ENCODE measurements around the gene PMEPA1.

The PMEPA1 gene

GRCh38 chr20:57675773-57676172 is 34.0 kb downstream of the PMEPA1 start:
- no peak for DNase-seq

- DNase-seq = no peak
These were observed 36.8 kb downstream of the PMEPA1 start for GRCh38 chr20:57672953-57673575.

GRCh38 chr20:57672164-57672563 is 37.7 kb downstream of the PMEPA1 start:
- peak; percentile 94 for DNase-seq

- no peak for DNase-seq
These were observed 38.2 kb downstream of the PMEPA1 start for GRCh38 chr20:57671662-57672061.

GRCh38 chr20:57671072-57671391 is 38.8 kb downstream of the PMEPA1 start:
- no peak for DNase-seq

GRCh38 chr20:57670288-57671071 is 39.3 kb downstream of the PMEPA1 start:
- no peak for DNase-seq

GRCh38 chr20:57669632-57670031 is 40.2 kb downstream of the PMEPA1 start:
- DNase-seq = no peak

GRCh38 chr20:57667924-57668782 is 41.7 kb downstream of the PMEPA1 start:
- no peak for DNase-seq

- DNase-seq = no peak
These were observed 42.4 kb downstream of the PMEPA1 start for GRCh38 chr20:57667388-57667787.

- DNase-seq = no peak
These were observed 43.0 kb downstream of the PMEPA1 start for GRCh38 chr20:57666834-57667157.

- DNase-seq = no peak
These were observed 43.5 kb downstream of the PMEPA1 start for GRCh38 chr20:57666106-57666833.

- no peak for DNase-seq
These were observed 44.2 kb downstream of the PMEPA1 start for GRCh38 chr20:57665589-57665971.

- DNase-seq = no peak
These were observed 44.8 kb downstream of the PMEPA1 start for GRCh38 chr20:57664924-57665588.

GRCh38 chr20:57664476-57664875 is 45.3 kb downstream of the PMEPA1 start:
- DNase-seq = no peak

GRCh38 chr20:57663681-57664451 is 45.9 kb downstream of the PMEPA1 start:
- DNase-seq = no peak

- DNase-seq = no peak
These were observed 46.6 kb downstream of the PMEPA1 start for GRCh38 chr20:57663241-57663640.

GRCh38 chr20:57662456-57663240 is 47.2 kb downstream of the PMEPA1 start:
- no peak for DNase-seq

- DNase-seq = no peak
These were observed 47.9 kb downstream of the PMEPA1 start for GRCh38 chr20:57661746-57662455.

GRCh38 chr20:57660922-57661745 is 48.7 kb downstream of the PMEPA1 start:
- no peak for DNase-seq
